Calu3 (cell line): Measurements from ENCODE around the gene HM13. TPM values are rescaled to one million over a fixed set of nuclear protein-coding genes. Genes with fewer than 3 reads are reported as not detected.
A peak's percentile ranks its signal among the peaks of the same experiment; 100 is the strongest.

Experiments
- BruUV-seq: library from RNA; stranded (reverse); fragments of 400-500 nt; replicated peaks from 2 replicates; lab custom pipeline; 2021; lab: Mats Ljungman, UMichigan
- CTCF ChIA-PET: fragments of 300-600 bp; sonication (Branson Sonifier 250); formaldehyde crosslinking; loops from one replicate; lab custom pipeline; 2022; ENCODE audit warnings: antibody characterized with exemption; lab: Charles Lee
- DNase-seq: peaks from one replicate; pipeline ENCODE4 v3.0.0; 2022
- H3K27ac Mint-ChIP-seq: one replicate; pipeline ENCODE4 v1.8.0; 2022; ENCODE audit warnings: mixed read lengths; ENCODE audit not compliant: unreplicated experiment
- H3K27me3 Mint-ChIP-seq: one replicate; pipeline ENCODE4 v1.8.0; 2022; ENCODE audit warnings: mixed read lengths; ENCODE audit not compliant: unreplicated experiment
- H3K36me3 Mint-ChIP-seq: one replicate; pipeline ENCODE4 v1.8.0; 2022; ENCODE audit warnings: mild to moderate bottlenecking, moderate library complexity, mixed read lengths; ENCODE audit not compliant: insufficient read depth, unreplicated experiment
- H3K4me1 Mint-ChIP-seq: one replicate; pipeline ENCODE4 v1.8.0; 2022; ENCODE audit warnings: mild to moderate bottlenecking, low read depth, mixed read lengths; ENCODE audit not compliant: unreplicated experiment
- H3K4me3 Mint-ChIP-seq: one replicate; pipeline ENCODE4 v1.8.0; 2022; ENCODE audit warnings: mild to moderate bottlenecking, low read depth, moderate library complexity, mixed read lengths; ENCODE audit not compliant: unreplicated experiment
- H3K9me3 Mint-ChIP-seq: one replicate; pipeline ENCODE4 v1.8.0; 2022; ENCODE audit warnings: low read depth, mixed read lengths; ENCODE audit not compliant: unreplicated experiment
- CTCF ChIP-seq: fragments of 200-600 bp; IDR thresholded peaks from one replicate; pipeline ENCODE4 v1.8.0; 2022; ENCODE audit warnings: antibody characterized with exemption; ENCODE audit not compliant: unreplicated experiment
- intact Hi-C: fragments of 100-400 bp; cut with micrococcal nuclease; formaldehyde crosslinking; loops from one replicate; pipeline ENCODE4 v1.10.0; 2022; ENCODE audit not compliant: unreplicated experiment
- total RNA-seq: library from RNA; stranded (reverse); gene quantifications from 2 replicates; pipeline ENCODE4 v1.2.3, GENCODE V29; 2022

Gene HM13
- total RNA-seq, 1 experiment from 2014 or later, result 342 TPM

GRCh38 chr20:31570735-31571617, 56.7 kb downstream of the HM13 start:
- CTCF ChIA-PET, result interaction anchor here (0.6 to 25.3 kb wide), 5 partner anchors 8 to 89 kb away, joined by 3 to 1048 read pairs (median 14); no protein-coding TSS in a partner anchor
- no TSS peak for BruUV-seq
- peak; percentile 37 for DNase-seq
- no peaks in the 10 kb centered on the region for H3K27me3 Mint-ChIP-seq
- no peak overlapping the region for H3K4me3 Mint-ChIP-seq
- H3K4me1 Mint-ChIP-seq, result peaks cover 77% of the 10 kb centered on the region
- peaks cover 89% of the 10 kb centered on the region for H3K36me3 Mint-ChIP-seq
- H3K27ac Mint-ChIP-seq, result peak overlapping the region; percentile 98
- H3K9me3 Mint-ChIP-seq, result no peaks in the 10 kb centered on the region
- intact Hi-C loops, result no loop called here
- no peak for TF ChIP-seq CTCF

- Mint-ChIP-seq H3K4me3 (peak overlapping the region; percentile 89), H3K27ac (peak overlapping the region; percentile 98), H3K4me1 (peaks cover 65% of the 10 kb centered on the region), H3K9me3 (no peaks in the 10 kb centered on the region), H3K27me3 (no peaks in the 10 kb centered on the region), H3K36me3 (peaks cover 77% of the 10 kb centered on the region)
- CTCF ChIA-PET, result interaction anchor here (0.6 to 25.3 kb wide), 13 partner anchors 9 to 152 kb away, joined by 3 to 1048 read pairs (median 12); partner anchors contain the start of genes HM13 and ID1
- BruUV-seq, result TSS peak; percentile 90
- DNase-seq, result no peak
- intact Hi-C loops, result loop anchor here (2.0 kb wide), 1 partner anchor 21 kb away; no protein-coding TSS in a partner anchor
- TF ChIP-seq CTCF, result peak; percentile 17
Observed at GRCh38 chr20:31572042-31572700, 57.9 kb downstream of the HM13 start.

- peak overlapping the region; percentile 89 for H3K4me3 Mint-ChIP-seq
- intact Hi-C loops, result loop anchor here (2.0 kb wide), 1 partner anchor 20 kb away; no protein-coding TSS in a partner anchor
- CTCF ChIA-PET, result interaction anchor here (0.6 to 25.3 kb wide), 17 partner anchors 10 to 151 kb away, joined by 3 to 1048 read pairs (median 8); partner anchors contain the start of genes HM13 and ID1
- peak overlapping the region; percentile 98 for H3K27ac Mint-ChIP-seq
- peak; percentile 12 for TF ChIP-seq CTCF
- peak; percentile 100 for DNase-seq
- peaks cover 58% of the 10 kb centered on the region for H3K4me1 Mint-ChIP-seq
- H3K27me3 Mint-ChIP-seq, result no peaks in the 10 kb centered on the region
- peaks cover 69% of the 10 kb centered on the region for H3K36me3 Mint-ChIP-seq
- BruUV-seq, result no TSS peak
- H3K9me3 Mint-ChIP-seq, result no peaks in the 10 kb centered on the region
Observed at GRCh38 chr20:31572701-31573554, 58.7 kb downstream of the HM13 start.
